MCF 10A (cell line): ENCODE measurements around the gene WNK4. TPM values are rescaled to one million over a fixed set of nuclear protein-coding genes. Genes with fewer than 3 reads are reported as not detected.
"Not testable (repeated sequence)": the region's sequence is repeated elsewhere in the genome, so short reads cannot be mapped to it uniquely, and the experiment has no call there.

Experiments
- Bru-seq: library from RNA; stranded (reverse); fragments of 400-500 nt; gene quantifications from one replicate; lab custom pipeline; 2021; lab: Mats Ljungman, UMichigan
- BruChase-seq, 2 experiments: library from RNA; stranded (reverse); fragments of 400-500 nt; gene quantifications; one replicate each; lab custom pipeline; 2021; lab: Mats Ljungman, UMichigan
- BruUV-seq: library from RNA; stranded (reverse); fragments of 400-500 nt; replicated peaks from 2 replicates; lab custom pipeline; 2021; lab: Mats Ljungman, UMichigan
- CTCF ChIA-PET: fragments of 300-600 bp; sonication (Branson Sonifier 250); formaldehyde crosslinking; extraction: SDS; loops from one replicate; lab custom pipeline; 2021; ENCODE audit warnings: antibody characterized with exemption, inconsistent platforms; lab: Yijun Ruan, JAX
- POLR2A ChIA-PET: fragments of 300-600, 350-650 bp; sonication (Branson Sonifier 250); formaldehyde crosslinking; extraction: SDS; loops from one replicate; lab custom pipeline; 2020; ENCODE audit warnings: antibody characterized with exemption, inconsistent platforms; lab: Yijun Ruan, JAX
- DNase-seq: peaks from one replicate; pipeline ENCODE4 v3.0.0-alpha.2; 2018; ENCODE audit not compliant: unreplicated experiment
- H3K27ac Mint-ChIP-seq: one replicate; pipeline ENCODE4 v1.8.0; 2022; ENCODE audit warnings: mild to moderate bottlenecking, low read depth, mixed read lengths; ENCODE audit not compliant: unreplicated experiment
- H3K27me3 Mint-ChIP-seq: one replicate; pipeline ENCODE4 v1.8.0; 2022; ENCODE audit warnings: mixed read lengths; ENCODE audit not compliant: insufficient read depth, unreplicated experiment
- H3K36me3 Mint-ChIP-seq: one replicate; pipeline ENCODE4 v1.8.0; 2022; ENCODE audit warnings: mild to moderate bottlenecking, moderate library complexity, mixed read lengths; ENCODE audit not compliant: insufficient read depth, unreplicated experiment
- H3K4me1 Mint-ChIP-seq: one replicate; pipeline ENCODE4 v1.8.0; 2022; ENCODE audit warnings: mixed read lengths; ENCODE audit not compliant: insufficient read depth, unreplicated experiment
- H3K4me3 Mint-ChIP-seq: one replicate; pipeline ENCODE4 v1.8.0; 2022; ENCODE audit warnings: mild to moderate bottlenecking, moderate library complexity, mixed read lengths; ENCODE audit not compliant: unreplicated experiment
- H3K9me3 Mint-ChIP-seq: one replicate; pipeline ENCODE4 v1.8.0; 2022; ENCODE audit warnings: mixed read lengths; ENCODE audit not compliant: unreplicated experiment
- CTCF ChIP-seq: fragments of 200-600 bp; IDR thresholded peaks from one replicate; pipeline ENCODE4 v1.8.0; 2022; ENCODE audit warnings: antibody characterized with exemption, mild to moderate bottlenecking; ENCODE audit not compliant: unreplicated experiment
- intact Hi-C: fragments of 100-400 bp; cut with micrococcal nuclease; formaldehyde crosslinking; loops from 2 replicates; pipeline ENCODE4 v1.14.1; 2022
- long read RNA-seq: library from polyadenylated mRNA; stranded (forward); transcript quantifications from one replicate; pipeline ENCODE4 v2.0.0, GENCODE V29; 2022
- total RNA-seq: library from RNA; stranded (reverse); gene quantifications from 2 replicates; pipeline ENCODE4 v1.2.3, GENCODE V29; 2022

Gene WNK4
- total RNA-seq (2.3 and 5.4 TPM in 2 replicates), Bru-seq, nascent RNA (percentile 41 among the genes with signal in this experiment), BruChase-seq, experiment 1, labeled RNA remaining after a 6-hour chase (percentile 72 among the genes with signal in this experiment), BruChase-seq, experiment 2, labeled RNA remaining after a 2-hour chase (percentile 67 among the genes with signal in this experiment)
- long read RNA-seq, partial matches to known transcripts: 0 of 1 reads
- long read RNA-seq, other reads (novel, unspliced or antisense): 1 of 1 reads

GRCh38 chr17:42779936-42780850 lies at the start of gene WNK4:
Gene WNK4 (plus strand): TSS chr17:42780610. CDS start chr17:42780699, 89 bp downstream.
- intact Hi-C loops: no loop called here
- Mint-ChIP-seq H3K4me1 (peaks cover 11% of the 10 kb centered on the region), H3K9me3 (no peaks in the 10 kb centered on the region), H3K4me3 (no peak within 1 kb of the TSS), H3K36me3 (peaks cover 31% of the 10 kb centered on the region), H3K27ac (peak within 1 kb of the TSS; percentile 28), H3K27me3 (no peaks in the 10 kb centered on the region)
- BruUV-seq: no TSS peak
- no peak for DNase-seq
- ChIA-PET CTCF (interaction anchor here (0.7 to 0.9 kb wide), 2 partner anchors 44 to 194 kb away, joined by 3 to 4 read pairs; partner anchors contain the start of gene BECN1), POLR2A (interaction anchor here (0.7 kb wide), 1 partner anchor 43 kb away, joined by 3 read pairs; no protein-coding TSS in a partner anchor)
- TF ChIP-seq CTCF: no peak

- H3K4me3 Mint-ChIP-seq: no peak overlapping the region
- peaks cover 6% of the 10 kb centered on the region for H3K36me3 Mint-ChIP-seq
- peaks cover 10% of the 10 kb centered on the region for H3K4me1 Mint-ChIP-seq
- H3K27me3 Mint-ChIP-seq: no peaks in the 10 kb centered on the region
- ChIA-PET POLR2A (no interaction called here), CTCF (interaction anchor here (0.6 kb wide), 2 partner anchors 9 to 441 kb away, joined by 3 to 5 read pairs; no protein-coding TSS in a partner anchor)
- no peak overlapping the region for H3K27ac Mint-ChIP-seq
- no TSS peak for BruUV-seq
- DNase-seq: no peak
- H3K9me3 Mint-ChIP-seq: no peaks in the 10 kb centered on the region
- intact Hi-C loops: no loop called here
- no peak for TF ChIP-seq CTCF
These were observed 39.7 kb upstream of the WNK4 start for GRCh38 chr17:42740699-42741098.

GRCh38 chr17:42742916-42743315 lies 37.5 kb upstream of the WNK4 start:
- H3K9me3 Mint-ChIP-seq, intact Hi-C loops, H3K4me3 Mint-ChIP-seq, BruUV-seq, H3K4me1 Mint-ChIP-seq, H3K27ac Mint-ChIP-seq, DNase-seq, H3K36me3 Mint-ChIP-seq, H3K27me3 Mint-ChIP-seq: not testable (repeated sequence)
- ChIA-PET CTCF (interaction anchor here (0.8 to 1.3 kb wide), 4 partner anchors 21 to 41 kb away, joined by 3 to 5 read pairs (median 4); no protein-coding TSS in a partner anchor), POLR2A (interaction anchor here (0.6 to 2.2 kb wide), 6 partner anchors 11 to 943 kb away, joined by 3 to 10 read pairs (median 6); partner anchors contain the start of genes PSMC3IP, RETREG3, TUBG1 and VPS25)

GRCh38 chr17:42743595-42744282 lies 36.7 kb upstream of the WNK4 start:
- peak overlapping the region; percentile 91 for H3K4me3 Mint-ChIP-seq
- ChIA-PET POLR2A (interaction anchor here (0.6 to 2.2 kb wide), 10 partner anchors 8 to 944 kb away, joined by 3 to 10 read pairs (median 4); partner anchors contain the start of genes BECN1, PSMC3IP, RETREG3 and TUBG1), CTCF (interaction anchor here (0.5 to 1.3 kb wide), 8 partner anchors 11 to 740 kb away, joined by 3 to 5 read pairs (median 4); partner anchors contain the start of gene DHX8)
- no peak for TF ChIP-seq CTCF
- H3K4me1 Mint-ChIP-seq: peaks cover 10% of the 10 kb centered on the region
- no peaks in the 10 kb centered on the region for H3K27me3 Mint-ChIP-seq
- BruUV-seq: no TSS peak
- DNase-seq: no peak
- peak overlapping the region; percentile 96 for H3K27ac Mint-ChIP-seq
- intact Hi-C loops: loop anchor here (2.0 kb wide), 1 partner anchor 19 kb away; no protein-coding TSS in a partner anchor
- H3K36me3 Mint-ChIP-seq: peaks cover 6% of the 10 kb centered on the region
- no peaks in the 10 kb centered on the region for H3K9me3 Mint-ChIP-seq
